ENCODE measurements around the gene ACTR10. TPM values are rescaled to one million over a fixed set of nuclear protein-coding genes. Genes with fewer than 3 reads are reported as not detected.
A peak's percentile ranks its signal among the peaks of the same experiment; 100 is the strongest.

Gene ACTR10
- total and polyA plus RNA-seq, 2 of the 8 experiments (the other 6 are each of a cell fraction or from before 2014, with no cell fraction given), result 15.4 to 34.6 TPM

GRCh38 chr14:58196198-58196597, 3.8 kb upstream of the ACTR10 start:
- Histone ChIP-seq H3K9ac (replicated peaks in 1 of 4; ENCODE audit: extremely low read depth in 1 of 4, low read depth in 3 of 4, low read length in 3 of 4) (no peak overlapping the region), H3K23me2 (ENCODE audit: low read depth, low read length) (no peaks in the 10 kb centered on the region), H4K91ac (replicated peaks; ENCODE audit: insufficient read length, low read length) (no peak overlapping the region), H3K4ac (replicated peaks; ENCODE audit: insufficient read length, low read depth, low read length) (no peak overlapping the region), H4K20me1 (replicated peaks in 1 of 2; ENCODE audit: control insufficient read depth in 1 of 2, insufficient read depth in 2 of 2, low read length in 2 of 2) (no peaks in the 10 kb centered on the region), H2BK20ac (ENCODE audit: low read length) (no peak overlapping the region), H4K8ac (ENCODE audit: extremely low read depth, insufficient read depth, low read length) (no peak overlapping the region), H3K27ac (ENCODE audit: low read depth, low read length) (no peak overlapping the region), H3K4me1 (replicated peaks in 1 of 4; ENCODE audit: control insufficient read depth in 3 of 4, insufficient read depth in 4 of 4, low read length in 3 of 4) (no peaks in the 10 kb centered on the region), H3K4me2 (ENCODE audit: insufficient read depth in 1 of 2, low read depth in 2 of 2, low read length in 2 of 2) (no peak overlapping the region), H3K14ac (ENCODE audit: insufficient read length) (no peak overlapping the region), H2BK5ac (ENCODE audit: low read depth, low read length) (no peak overlapping the region), H3K4me3 (ENCODE audit: extremely low read depth in 1 of 4, insufficient read depth in 2 of 4, low read depth in 3 of 4, low read length in 4 of 4) (no peak overlapping the region), H2BK12ac (ENCODE audit: low read depth, low read length) (no peak overlapping the region), H3K79me2 (ENCODE audit: control insufficient read depth in 1 of 2, insufficient read depth in 2 of 2, low read length in 2 of 2) (peaks cover 0 to 9% of the 10 kb centered on the region in 2 experiments; a peak in 3 of 4 replicates), H3K36me3 (ENCODE audit: control insufficient read depth in 2 of 4, insufficient read depth in 4 of 4, low read length in 3 of 4) (no peaks in the 10 kb centered on the region), H2BK15ac (ENCODE audit: low read length) (no peak overlapping the region), H3K18ac (ENCODE audit: extremely low read depth, low read length) (no peak overlapping the region), H3K56ac (replicated peaks; ENCODE audit: insufficient read length, low read depth, low read length) (no peak overlapping the region), H2AK5ac (ENCODE audit: low read depth, low read length) (no peak overlapping the region), H3K27me3 (replicated peaks in 1 of 4; ENCODE audit: control insufficient read depth in 3 of 4, extremely low read depth in 1 of 4, insufficient read depth in 3 of 4, low read length in 3 of 4) (peaks cover 0 to 1% (median 0%) of the 10 kb centered on the region in 4 experiments; a peak in 1 of 7 replicates), H2BK120ac (replicated peaks; ENCODE audit: low read depth, low read length) (no peak overlapping the region), H4K5ac (ENCODE audit: insufficient read length, low read depth, low read length) (no peak overlapping the region), H3K79me1 (ENCODE audit: low read depth, low read length) (no peaks in the 10 kb centered on the region), H2AFZ (ENCODE audit: low read length) (no peak overlapping the region), H3K23ac (ENCODE audit: insufficient read length) (no peak overlapping the region), H3K9me3 (ENCODE audit: insufficient read depth in 2 of 2, low read depth in 1 of 2, low read length in 1 of 2) (no peaks in the 10 kb centered on the region)
- DNase-seq (ENCODE audit: low read depth in 1 of 2, low spot score in 2 of 2), result no peak
- no peak for FAIRE-seq
- TF ChIP-seq CEBPB (IDR thresholded peaks at IDR 0.05; ENCODE audit: low read depth, low read length) (0 out of 2 replicates have a peak, but pooled peaks have one; percentile 3), CHD1 (IDR thresholded peaks at IDR 0.05; ENCODE audit: low read depth, low read length) (no peak)
- WGBS, 2 experiments (ENCODE audit: extremely low coverage in 1 of 2, insufficient coverage in 1 of 2, insufficient read length in 1 of 2, insufficient replicate concordance in 2 of 2, low coverage in 1 of 2, low lambda C conversion rate in 2 of 2, missing lambda C conversion rate in 1 of 2), result 100% methylated on average over 1 of the region's 1 CpG; no CpG with 5 or more reads in 1 of the 2 experiments
- ChIA-PET CTCF (ENCODE audit: partially characterized antibody) (no interaction called here), POLR2A (ENCODE audit: partially characterized antibody) (interaction anchor here (1.8 kb wide), 1 partner anchor 102 kb away, joined by 4 read pairs; the partner anchor contains the start of gene ARID4A)
